ENCODE measurements around the gene SPECC1L. TPM values are rescaled to one million over a fixed set of nuclear protein-coding genes. Genes with fewer than 3 reads are reported as not detected.

Gene SPECC1L
- total RNA-seq, 2 donors from 2014 or later = 39.6 to 63.2 TPM

GRCh38 chr22:24459911-24460310, 189.3 kb downstream of the SPECC1L start:
- DNase-seq (ENCODE audit: low spot score) = no peak
- intact Hi-C loops (cut with DNase I) = no loop called here
- Histone ChIP-seq H3K4me3 (no peak overlapping the region), H3K4me1 (replicated peaks) (no peaks in the 10 kb centered on the region), H3K9me3 (no peaks in the 10 kb centered on the region), H3K27ac (no peak overlapping the region), H3K27me3 (replicated peaks; ENCODE audit: insufficient read depth) (no peaks in the 10 kb centered on the region), H3K36me3 (no peaks in the 10 kb centered on the region)
- no peak for TF ChIP-seq POLR2A (IDR thresholded peaks at IDR 0.05)
- no peak for TF ChIP-seq POLR2AphosphoS5 (IDR thresholded peaks at IDR 0.05)
- TF ChIP-seq CTCF (IDR thresholded peaks at IDR 0.05) = no peak
- 81% methylated on average over 1 of the region's 1 CpG for WGBS

- Histone ChIP-seq H3K4me1 (replicated peaks) (no peaks in the 10 kb centered on the region), H3K27ac (no peak overlapping the region), H3K9me3 (no peaks in the 10 kb centered on the region), H3K27me3 (replicated peaks; ENCODE audit: insufficient read depth) (no peaks in the 10 kb centered on the region), H3K4me3 (no peak overlapping the region), H3K36me3 (no peaks in the 10 kb centered on the region)
- intact Hi-C loops (cut with DNase I) = no loop called here
- TF ChIP-seq CTCF (IDR thresholded peaks at IDR 0.05) (no peak), POLR2A (IDR thresholded peaks at IDR 0.05) (no peak), POLR2AphosphoS5 (IDR thresholded peaks at IDR 0.05) (no peak)
- WGBS = 60% methylated on average over 10 of the region's 10 CpGs
- DNase-seq (ENCODE audit: low spot score) = no peak
Observed at GRCh38 chr22:24460418-24461089, 189.9 kb downstream of the SPECC1L start.

GRCh38 chr22:24463071-24463760, 192.6 kb downstream of the SPECC1L start:
- intact Hi-C loops (cut with DNase I) = no loop called here

GRCh38 chr22:24465566-24465965, 194.9 kb downstream of the SPECC1L start:
- Histone ChIP-seq H3K4me3 (no peak overlapping the region), H3K9me3 (no peaks in the 10 kb centered on the region), H3K36me3 (no peaks in the 10 kb centered on the region), H3K27me3 (replicated peaks; ENCODE audit: insufficient read depth) (no peaks in the 10 kb centered on the region), H3K27ac (no peak overlapping the region), H3K4me1 (replicated peaks) (no peaks in the 10 kb centered on the region)
- no peak for TF ChIP-seq POLR2AphosphoS5 (IDR thresholded peaks at IDR 0.05)
- no peak for TF ChIP-seq CTCF (IDR thresholded peaks at IDR 0.05)
- TF ChIP-seq POLR2A (IDR thresholded peaks at IDR 0.05) = no peak
- no peak for DNase-seq (ENCODE audit: low spot score)
- intact Hi-C loops (cut with DNase I) = no loop called here
- 81% methylated on average over 5 of the region's 5 CpGs for WGBS

More at GRCh38 chr22:24463071-24463760, 192.6 kb downstream of the SPECC1L start:
- Histone ChIP-seq H3K4me1 (replicated peaks) (no peaks in the 10 kb centered on the region), H3K4me3 (no peak overlapping the region), H3K9me3 (no peaks in the 10 kb centered on the region), H3K27ac (no peak overlapping the region), H3K36me3 (no peaks in the 10 kb centered on the region), H3K27me3 (replicated peaks; ENCODE audit: insufficient read depth) (no peaks in the 10 kb centered on the region)
- 88% methylated on average over 6 of the region's 6 CpGs for WGBS
- TF ChIP-seq POLR2AphosphoS5 (IDR thresholded peaks at IDR 0.05) (no peak), CTCF (IDR thresholded peaks at IDR 0.05) (no peak), POLR2A (IDR thresholded peaks at IDR 0.05) (no peak)
- DNase-seq (ENCODE audit: low spot score) = no peak

- WGBS = 98% methylated on average over 3 of the region's 3 CpGs
- no peaks in the 10 kb centered on the region for H3K27me3 ChIP-seq (replicated peaks; ENCODE audit: insufficient read depth)
Observed at GRCh38 chr22:24465975-24466374, 195.3 kb downstream of the SPECC1L start.

More at GRCh38 chr22:24465975-24466374, 195.3 kb downstream of the SPECC1L start:
- Histone ChIP-seq H3K36me3 (no peaks in the 10 kb centered on the region), H3K4me1 (replicated peaks) (no peaks in the 10 kb centered on the region), H3K27ac (no peak overlapping the region), H3K4me3 (no peak overlapping the region), H3K9me3 (no peaks in the 10 kb centered on the region)
- intact Hi-C loops (cut with DNase I) = no loop called here
- DNase-seq (ENCODE audit: low spot score) = no peak
- TF ChIP-seq POLR2AphosphoS5 (IDR thresholded peaks at IDR 0.05) (no peak), CTCF (IDR thresholded peaks at IDR 0.05) (no peak), POLR2A (IDR thresholded peaks at IDR 0.05) (no peak)

Data from prostate gland (tissue), 2 donors.